Neural cell (in vitro differentiated cells): ENCODE measurements around the gene TMCC1. TPM values are rescaled to one million over a fixed set of nuclear protein-coding genes. Genes with fewer than 3 reads are reported as not detected.
A peak's percentile ranks its signal among the peaks of the same experiment; 100 is the strongest.

Source experiments
- H2AFZ ChIP-seq: fragments of 200-600, 300-800 bp; sonication (generic), shearing (Covaris generic); 2 replicates; pipeline ENCODE4 v1.6.0; 2014; ENCODE audit warnings: low read depth, mild to moderate bottlenecking, antibody characterized with exemption, low read length, moderate library complexity
- H3F3A ChIP-seq: fragments of 200-600 bp; shearing (Covaris generic); 2 replicates; pipeline ENCODE4 v1.6.1; 2016; ENCODE audit warnings: mild to moderate bottlenecking, moderate library complexity, mixed read lengths, antibody characterized with exemption, low read length; ENCODE audit not compliant: insufficient read depth, poor library complexity, severe bottlenecking
- H3K27ac ChIP-seq: fragments of 200-600, 300-800 bp; sonication (generic), shearing (Covaris generic); 2 replicates; pipeline ENCODE4 v1.5.1; 2014; ENCODE audit warnings: mild to moderate bottlenecking, low read length, moderate library complexity
- H3K27me3 ChIP-seq: fragments of 300-800, 200-600 bp; sonication (generic), shearing (Covaris generic); 2 replicates; pipeline ENCODE4 v1.6.0; 2014; ENCODE audit warnings: mild to moderate bottlenecking, low read depth, low read length, moderate library complexity; ENCODE audit not compliant: insufficient read depth
- H3K36me3 ChIP-seq: fragments of 300-800, 200-600 bp; sonication (generic), shearing (Covaris generic); 2 replicates; pipeline ENCODE4 v1.5.1; 2014; ENCODE audit warnings: mild to moderate bottlenecking, antibody characterized with exemption, low read length, moderate library complexity; ENCODE audit not compliant: insufficient read depth
- H3K4me2 ChIP-seq: fragments of 300-800, 200-600 bp; sonication (generic), shearing (Covaris generic); 2 replicates; pipeline ENCODE4 v1.6.0; 2014; ENCODE audit warnings: mild to moderate bottlenecking, low read length
- H3K4me3 ChIP-seq: fragments of 300-800, 200-600 bp; sonication (generic), shearing (Covaris generic); 2 replicates; pipeline ENCODE4 v1.5.1; 2014; ENCODE audit warnings: mild to moderate bottlenecking, low read length, moderate library complexity
- H3K79me2 ChIP-seq: fragments of 200-600 bp; shearing (Covaris generic); replicated peaks from 2 replicates; pipeline ENCODE4 v1.6.0; 2014; ENCODE audit warnings: mild to moderate bottlenecking, low read length, moderate library complexity; ENCODE audit not compliant: insufficient read depth
- H3K9ac ChIP-seq: fragments of 300-800, 200-600 bp; sonication (generic), shearing (Covaris generic); 2 replicates; pipeline ENCODE4 v1.6.1; 2016; ENCODE audit warnings: mild to moderate bottlenecking, low read length, mixed read lengths
- H3K9me2 ChIP-seq: fragments of 200-600 bp; shearing (Covaris generic); 2 replicates; pipeline ENCODE4 v1.6.1; 2016; ENCODE audit warnings: mild to moderate bottlenecking, low read length, mixed read lengths; ENCODE audit not compliant: insufficient read depth
- H3K9me3 ChIP-seq: fragments of 200-600, 300-800 bp; sonication (generic), shearing (Covaris generic); 2 replicates; pipeline ENCODE4 v1.6.1; 2016; ENCODE audit warnings: mild to moderate bottlenecking, mixed run types, low read length, moderate library complexity, mixed read lengths
- H4K20me1 ChIP-seq: fragments of 200-600 bp; shearing (Covaris generic); 2 replicates; pipeline ENCODE4 v1.6.1; 2016; ENCODE audit warnings: mild to moderate bottlenecking, mixed run types; ENCODE audit not compliant: insufficient read depth
- CTCF ChIP-seq: fragments of 450-650 bp; IDR thresholded peaks from 2 replicates; pipeline ENCODE4 v1.5.1; 2014; ENCODE audit warnings: antibody characterized with exemption, mild to moderate bottlenecking, moderate library complexity; ENCODE audit not compliant: poor library complexity, severe bottlenecking
- EP300 ChIP-seq: fragments of 450-650 bp; conservative IDR thresholded peaks from 2 replicates; pipeline ENCODE4 v1.6.1; 2014; ENCODE audit warnings: antibody characterized with exemption, mild to moderate bottlenecking, moderate library complexity; ENCODE audit not compliant: poor library complexity, severe bottlenecking
- EZH2 ChIP-seq: fragments of 200-600, 300-800 bp; shearing (Covaris generic), sonication (generic); IDR thresholded peaks from 2 replicates; pipeline ENCODE4 v1.6.1; 2014; ENCODE audit warnings: antibody characterized with exemption, low read length, borderline replicate concordance, mild to moderate bottlenecking; ENCODE audit not compliant: insufficient read depth, poor library complexity, severe bottlenecking
- MXI1 ChIP-seq: fragments of 450-650 bp; conservative IDR thresholded peaks from 2 replicates; pipeline ENCODE4 v1.6.1; 2014; ENCODE audit warnings: antibody characterized with exemption, mild to moderate bottlenecking; ENCODE audit not compliant: poor library complexity, severe bottlenecking
- POLR2AphosphoS5 ChIP-seq: IDR thresholded peaks from 2 replicates; pipeline ENCODE4 v1.6.1; 2012
- RAD21 ChIP-seq: fragments of 450-650 bp; conservative IDR thresholded peaks from 2 replicates; pipeline ENCODE4 v1.6.1; 2014; ENCODE audit warnings: antibody characterized with exemption, mild to moderate bottlenecking, moderate library complexity
- REST ChIP-seq: IDR thresholded peaks from 2 replicates; pipeline ENCODE4 v1.6.1; 2012; ENCODE audit warnings: borderline replicate concordance
- SMC3 ChIP-seq: fragments of 450-650 bp; conservative IDR thresholded peaks from 2 replicates; pipeline ENCODE4 v1.6.1; 2014; ENCODE audit warnings: antibody characterized with exemption, mild to moderate bottlenecking, moderate library complexity; ENCODE audit not compliant: poor library complexity
- TAF1 ChIP-seq: IDR thresholded peaks from 2 replicates; pipeline ENCODE4 v1.6.1; 2012; ENCODE audit warnings: low read depth
- polyA plus RNA-seq: library from polyadenylated mRNA; depleted of rRNA; stranded (reverse); fragments of >200 nt; gene quantifications from 2 replicates; pipeline ENCODE4 v1.2.3, GENCODE V29; 2014

Gene TMCC1
- polyA plus RNA-seq, 1 donor from 2014 or later, result 25.0 TPM

- H2AFZ ChIP-seq, result no peak overlapping the region
Observed at GRCh38 chr3:129942296-129942695, 48.8 kb upstream of the TMCC1 start.

GRCh38 chr3:129940086-129940485 lies 46.6 kb upstream of the TMCC1 start:
- Histone ChIP-seq H3K4me2 (no peak overlapping the region), H3K9me3 (no peaks in the 10 kb centered on the region), H3K36me3 (no peaks in the 10 kb centered on the region), H3K9me2 (no peaks in the 10 kb centered on the region), H3K9ac (no peak overlapping the region), H3K79me2 (no peaks in the 10 kb centered on the region), H4K20me1 (no peaks in the 10 kb centered on the region), H3K4me3 (no peak overlapping the region), H3K27me3 (no peaks in the 10 kb centered on the region), H3F3A (no peaks in the 10 kb centered on the region), H3K27ac (no peak overlapping the region), H2AFZ (no peak overlapping the region)
- TF ChIP-seq RAD21 (no peak), MXI1 (no peak), POLR2AphosphoS5 (no peak), EP300 (no peak), EZH2 (no peak), CTCF (no peak), SMC3 (no peak)

More at GRCh38 chr3:129942296-129942695, 48.8 kb upstream of the TMCC1 start:
- Histone ChIP-seq H3K9me2 (no peaks in the 10 kb centered on the region), H3K9ac (no peak overlapping the region), H3K27ac (no peak overlapping the region), H3K36me3 (no peaks in the 10 kb centered on the region), H4K20me1 (no peaks in the 10 kb centered on the region), H3K27me3 (no peaks in the 10 kb centered on the region), H3K79me2 (no peaks in the 10 kb centered on the region), H3K4me3 (no peak overlapping the region), H3K9me3 (no peaks in the 10 kb centered on the region), H3F3A (no peaks in the 10 kb centered on the region), H3K4me2 (no peak overlapping the region)
- TF ChIP-seq TAF1 (no peak), POLR2AphosphoS5 (no peak), REST (no peak), EP300 (no peak), RAD21 (peak; percentile 96), CTCF (peak; percentile 94), MXI1 (no peak), SMC3 (peak; percentile 99), EZH2 (no peak)
